Bronchial epithelial cell (primary cell): ENCODE measurements around the gene IL6ST. TPM values are rescaled to one million over a fixed set of nuclear protein-coding genes. Genes with fewer than 3 reads are reported as not detected.
A peak's percentile ranks its signal among the peaks of the same experiment; 100 is the strongest.
"Not testable (repeated sequence)": the region's sequence is repeated elsewhere in the genome, so short reads cannot be mapped to it uniquely, and the experiment has no call there.

Source experiments
- DNase-seq: peaks from one replicate; pipeline ENCODE4 v3.0.0-alpha.2; 2010; ENCODE audit warnings: low read depth
- FAIRE-seq: peaks from 2 replicates; lab custom pipeline; 2011; peaks lifted over from hg19 to GRCh38; lab: Jason Lieb, UNC
- H3K27me3 ChIP-seq: 2 replicates; pipeline ENCODE4 v1.5.1; 2011; ENCODE audit warnings: low read length; ENCODE audit not compliant: control insufficient read depth, insufficient read depth
- H3K36me3 ChIP-seq: 2 replicates; pipeline ENCODE4 v1.5.1; 2011; ENCODE audit warnings: low read length; ENCODE audit not compliant: control insufficient read depth, insufficient read depth
- H3K4me3 ChIP-seq: 2 replicates; pipeline ENCODE4 v1.5.1; 2011; ENCODE audit warnings: mild to moderate bottlenecking, low read depth, low read length, control low read depth
- CTCF ChIP-seq: IDR thresholded peaks from 2 replicates; pipeline ENCODE4 v1.5.1; 2011; ENCODE audit warnings: mild to moderate bottlenecking, moderate library complexity, low read length, control low read depth, inconsistent platforms; ENCODE audit not compliant: insufficient read depth, severe bottlenecking
- total RNA-seq: library from RNA; depleted of rRNA; stranded (reverse); fragments of >200 nt; gene quantifications from 2 replicates; pipeline ENCODE4 v1.2.1, GENCODE V29; 2014

The IL6ST gene
- total RNA-seq, 1 donor from 2014 or later: 50.8 TPM

- no peak overlapping the region for H3K4me3 ChIP-seq
- no peaks in the 10 kb centered on the region for H3K36me3 ChIP-seq
- TF ChIP-seq CTCF: no peak
- no peaks in the 10 kb centered on the region for H3K27me3 ChIP-seq
- DNase-seq (no peak), FAIRE-seq (no peak)
Measured at GRCh38 chr5:56002303-56002702, 7.5 kb upstream of the IL6ST start.

DNA sequence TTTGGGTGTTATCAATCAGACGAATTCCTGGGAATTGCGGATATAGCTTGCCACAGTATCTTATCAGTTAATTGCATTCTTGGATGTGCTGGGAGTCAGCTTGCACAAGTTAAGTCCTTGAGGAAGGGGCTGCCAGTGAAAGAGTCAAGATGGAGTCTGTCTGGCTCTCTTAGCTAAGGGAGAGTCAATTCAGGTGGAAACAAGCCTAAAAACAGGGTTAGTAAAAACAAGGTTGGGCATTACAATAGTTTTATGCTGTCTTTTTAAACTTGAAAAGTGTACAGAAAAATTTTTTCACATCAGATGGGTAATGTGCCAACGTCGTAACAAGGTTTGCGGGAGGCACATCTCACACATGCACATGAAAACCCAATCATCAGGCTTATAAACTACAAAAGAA lies 5.5 kb upstream of the IL6ST start:
- not testable (repeated sequence) for FAIRE-seq, H3K36me3 ChIP-seq, DNase-seq, H3K27me3 ChIP-seq, H3K4me3 ChIP-seq

- H3K36me3 ChIP-seq: no peaks in the 10 kb centered on the region
- no peak overlapping the region for H3K4me3 ChIP-seq
- FAIRE-seq: no peak
- DNase-seq: no peak
- TF ChIP-seq CTCF: no peak
- no peaks in the 10 kb centered on the region for H3K27me3 ChIP-seq
Measured at GRCh38 chr5:55998966-55999365, 4.2 kb upstream of the IL6ST start.

DNA sequence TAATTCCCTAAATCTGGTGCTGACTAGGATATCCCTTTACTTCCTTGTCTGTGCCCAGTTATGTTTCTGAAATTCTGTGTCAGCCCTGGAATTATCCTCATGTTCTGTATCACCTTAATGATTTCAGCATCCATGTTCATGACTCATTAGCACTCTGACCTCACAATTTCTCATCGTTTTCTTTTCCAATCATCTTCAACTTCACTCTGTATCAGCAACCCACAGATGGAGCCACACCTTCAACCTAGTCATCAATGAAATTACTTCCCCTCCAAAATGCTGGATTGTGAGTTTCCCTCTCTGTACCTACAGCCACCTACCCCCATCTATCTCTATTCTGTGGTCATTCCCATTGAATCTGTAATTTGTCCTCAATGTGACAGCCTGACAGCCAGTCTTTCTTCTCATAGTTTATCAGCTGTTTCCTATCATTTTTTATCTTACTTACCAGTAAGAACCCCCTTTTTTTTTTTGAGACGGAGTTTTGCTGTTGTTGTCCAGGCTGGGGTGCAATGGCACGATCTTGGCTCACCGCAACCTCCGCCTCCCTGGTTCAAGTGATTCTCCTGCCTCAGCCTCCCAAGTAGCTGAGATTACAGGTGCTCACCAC lies 3.1 kb upstream of the IL6ST start:
- FAIRE-seq: no peak
- H3K4me3 ChIP-seq: no peak overlapping the region
- H3K27me3 ChIP-seq: no peaks in the 10 kb centered on the region
- DNase-seq: peak; percentile 99
- no peak for TF ChIP-seq CTCF
- no peaks in the 10 kb centered on the region for H3K36me3 ChIP-seq

DNA sequence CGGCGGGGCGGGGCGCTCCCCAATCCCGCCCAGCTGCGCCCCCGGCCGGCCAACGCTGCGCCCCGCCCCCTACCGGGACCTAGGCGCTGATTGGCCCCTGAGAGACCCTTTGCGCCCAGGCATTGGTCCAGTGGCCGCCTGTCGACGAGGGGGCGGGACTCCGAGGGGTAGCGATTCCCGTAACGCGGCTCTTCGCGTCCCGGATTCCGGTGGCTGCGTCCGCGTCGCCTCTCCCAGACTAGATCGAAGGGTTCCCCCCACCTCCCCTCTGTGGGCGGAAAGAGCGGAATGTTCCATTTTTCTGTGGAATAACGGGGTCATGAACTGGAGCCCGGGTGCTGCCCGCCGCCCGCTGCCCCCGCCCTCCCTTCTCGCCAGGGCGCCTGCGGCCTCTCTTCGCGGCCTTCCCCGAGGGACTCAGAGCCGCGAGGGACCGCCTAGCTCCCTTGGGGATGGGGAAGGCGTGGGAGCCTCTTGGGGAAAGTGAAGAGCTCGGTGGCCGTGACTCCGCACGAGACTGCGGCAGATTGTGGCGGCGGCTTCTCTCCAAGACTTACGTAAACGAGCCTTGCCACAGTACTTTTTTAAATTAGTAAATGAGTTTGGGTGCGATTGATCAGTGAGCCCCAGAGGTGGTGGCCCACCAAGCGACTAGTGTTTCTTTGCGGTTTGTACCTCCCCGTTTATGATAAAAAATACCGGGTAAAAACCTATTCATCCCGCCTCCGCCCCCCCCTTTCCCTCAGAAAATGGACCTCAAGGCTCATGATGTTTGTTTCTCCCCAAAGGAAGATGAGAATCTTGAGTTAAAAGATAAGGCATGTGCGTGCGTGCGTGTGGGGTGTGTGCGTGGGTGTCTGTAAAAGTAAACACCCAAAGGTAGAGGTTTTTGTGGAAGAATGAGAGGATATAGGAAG lies 493 bp upstream of the IL6ST start:
- no peaks in the 10 kb centered on the region for H3K27me3 ChIP-seq
- H3K36me3 ChIP-seq: no peaks in the 10 kb centered on the region
- peak; percentile 8 for TF ChIP-seq CTCF
- FAIRE-seq (no peak), DNase-seq (peak; percentile 83)
- H3K4me3 ChIP-seq: peak overlapping the region; percentile 98

GRCh38 chr5:55993731-55994494 lies 850 bp downstream of the IL6ST start:
- Histone ChIP-seq H3K36me3 (no peaks in the 10 kb centered on the region), H3K4me3 (peak overlapping the region; percentile 98), H3K27me3 (no peaks in the 10 kb centered on the region)
- DNase-seq: peak; percentile 54
- TF ChIP-seq CTCF: no peak
- FAIRE-seq: no peak
